Spinal cord (tissue), 10 donors: ENCODE measurements around the gene GCKR. TPM values are rescaled to one million over a fixed set of nuclear protein-coding genes. Genes with fewer than 3 reads are reported as not detected.

Source experiments
- DNase-seq, 6 donors: peaks; one replicate each; pipeline versions ENCODE4 v3.0.0 to v3.0.0-alpha.2; 2013 to 2015; ENCODE audit warnings: low spot score in 6 of 6, low read depth in 4 of 6
- H3K27ac ChIP-seq: one replicate; pipeline ENCODE4 v1.5.1; 2013; ENCODE audit warnings: low read depth, low read length, control low read depth
- H3K27me3 ChIP-seq: one replicate; pipeline ENCODE4 v1.6.1; 2013; ENCODE audit warnings: low read length; ENCODE audit not compliant: control insufficient read depth, insufficient read depth
- H3K36me3 ChIP-seq: one replicate; pipeline ENCODE4 v1.6.1; 2013; ENCODE audit warnings: low read length; ENCODE audit not compliant: control insufficient read depth, insufficient read depth
- H3K4me1 ChIP-seq: one replicate; pipeline ENCODE4 v1.6.1; 2013; ENCODE audit warnings: low read length; ENCODE audit not compliant: control insufficient read depth, insufficient read depth
- H3K4me3 ChIP-seq: one replicate; pipeline ENCODE4 v1.5.1; 2013; ENCODE audit warnings: low read depth, low read length, control low read depth
- H3K9me3 ChIP-seq: one replicate; pipeline ENCODE4 v1.6.1; 2013; ENCODE audit warnings: low read length; ENCODE audit not compliant: control insufficient read depth, insufficient read depth
- WGBS: methylation state at CpG from one replicate; pipeline ENCODE4 v1.1.5; 2013; ENCODE audit warnings: missing lambda C conversion rate; ENCODE audit not compliant: insufficient coverage; 5-methylcytosine and 5-hydroxymethylcytosine counted together
- polyA plus RNA-seq, 2 donors: library from polyadenylated mRNA; unstranded; fragments of 120-200 nt; gene quantifications; one replicate each; pipeline ENCODE4 v1.2.1, GENCODE V29; 2013; ENCODE audit not compliant: insufficient read length in 2 of 2
- total RNA-seq, 2 donors: library from RNA; depleted of rRNA in 1 of 2; stranded (reverse); fragments of 120-200 nt in 1 of 2; fragments of >200 nt in 1 of 2; gene quantifications; one replicate each; pipeline versions ENCODE4 v1.2.3 to v1.2.4, GENCODE V29; 2013 to 2014
- donor health status: healthy.

The GCKR gene
- total and polyA plus RNA-seq, 4 donors, result 0.20 to 2.9 (median 1.2) TPM

- Histone ChIP-seq H3K4me1 (no peaks in the 10 kb centered on the region), H3K4me3 (no peak overlapping the region), H3K36me3 (no peaks in the 10 kb centered on the region), H3K27ac (no peak overlapping the region), H3K27me3 (no peaks in the 10 kb centered on the region), H3K9me3 (no peaks in the 10 kb centered on the region)
- 90% methylated on average over 2 of the region's 4 CpGs for WGBS
- DNase-seq, result no peak
These were observed 5.5 kb downstream of the GCKR start for GRCh38 chr2:27502142-27502541.

- Histone ChIP-seq H3K9me3 (no peaks in the 10 kb centered on the region), H3K27me3 (no peaks in the 10 kb centered on the region), H3K4me3 (no peak overlapping the region), H3K36me3 (no peaks in the 10 kb centered on the region), H3K4me1 (no peaks in the 10 kb centered on the region), H3K27ac (no peak overlapping the region)
- WGBS, result 85% methylated on average over 6 of the region's 6 CpGs
- DNase-seq, result no peak
These were observed 9.9 kb downstream of the GCKR start for GRCh38 chr2:27506587-27506986.

GRCh38 chr2:27507293-27507692 lies 10.7 kb downstream of the GCKR start:
- Histone ChIP-seq H3K36me3 (no peaks in the 10 kb centered on the region), H3K4me3 (no peak overlapping the region), H3K9me3 (no peaks in the 10 kb centered on the region), H3K27me3 (no peaks in the 10 kb centered on the region), H3K27ac (no peak overlapping the region), H3K4me1 (no peaks in the 10 kb centered on the region)
- no peak for DNase-seq
- WGBS, result 70% methylated on average over 3 of the region's 4 CpGs

GRCh38 chr2:27509326-27509725 lies 12.7 kb downstream of the GCKR start:
- no peaks in the 10 kb centered on the region for H3K9me3 ChIP-seq
- no peak overlapping the region for H3K4me3 ChIP-seq
- no peak for DNase-seq
- WGBS, result no CpG with 5 or more reads among the region's 6 CpGs
- no peaks in the 10 kb centered on the region for H3K4me1 ChIP-seq
- no peaks in the 10 kb centered on the region for H3K27me3 ChIP-seq
- H3K36me3 ChIP-seq, result no peaks in the 10 kb centered on the region
- no peak overlapping the region for H3K27ac ChIP-seq

- no peak overlapping the region for H3K27ac ChIP-seq
- H3K9me3 ChIP-seq, result no peaks in the 10 kb centered on the region
- H3K4me3 ChIP-seq, result no peak overlapping the region
- no peak for DNase-seq
- H3K27me3 ChIP-seq, result no peaks in the 10 kb centered on the region
- H3K36me3 ChIP-seq, result no peaks in the 10 kb centered on the region
- no peaks in the 10 kb centered on the region for H3K4me1 ChIP-seq
- WGBS, result 91% methylated on average over 3 of the region's 5 CpGs
These were observed 21.6 kb downstream of the GCKR start for GRCh38 chr2:27518113-27518781.

- Histone ChIP-seq H3K4me3 (no peak overlapping the region), H3K36me3 (no peaks in the 10 kb centered on the region), H3K9me3 (no peaks in the 10 kb centered on the region), H3K27me3 (no peaks in the 10 kb centered on the region), H3K4me1 (no peaks in the 10 kb centered on the region), H3K27ac (no peak overlapping the region)
- DNase-seq, result no peak
- WGBS, result 79% methylated on average over 3 of the region's 4 CpGs
These were observed 22.1 kb downstream of the GCKR start for GRCh38 chr2:27518782-27519113.

- H3K4me1 ChIP-seq, result no peaks in the 10 kb centered on the region
- no peaks in the 10 kb centered on the region for H3K9me3 ChIP-seq
- H3K36me3 ChIP-seq, result no peaks in the 10 kb centered on the region
- H3K4me3 ChIP-seq, result no peak overlapping the region
- DNase-seq, result no peak
- H3K27ac ChIP-seq, result no peak overlapping the region
- no peaks in the 10 kb centered on the region for H3K27me3 ChIP-seq
- 100% methylated on average over 2 of the region's 2 CpGs for WGBS
These were observed 23.7 kb downstream of the GCKR start for GRCh38 chr2:27520316-27520715.

- Histone ChIP-seq H3K4me3 (no peak overlapping the region), H3K27me3 (no peaks in the 10 kb centered on the region), H3K36me3 (no peaks in the 10 kb centered on the region), H3K27ac (no peak overlapping the region), H3K9me3 (no peaks in the 10 kb centered on the region), H3K4me1 (no peaks in the 10 kb centered on the region)
- DNase-seq, result no peak
- 94% methylated on average over 6 of the region's 7 CpGs for WGBS
These were observed 25.8 kb downstream of the GCKR start for GRCh38 chr2:27522400-27522945.

GRCh38 chr2:27527182-27527581 lies 30.5 kb downstream of the GCKR start:
- Histone ChIP-seq H3K4me1 (no peaks in the 10 kb centered on the region), H3K27ac (no peak overlapping the region), H3K9me3 (no peaks in the 10 kb centered on the region), H3K36me3 (no peaks in the 10 kb centered on the region), H3K27me3 (no peaks in the 10 kb centered on the region), H3K4me3 (no peak overlapping the region)
- WGBS, result 70% methylated on average over 2 of the region's 3 CpGs
- DNase-seq, result no peak

- Histone ChIP-seq H3K4me3 (no peak overlapping the region), H3K9me3 (no peaks in the 10 kb centered on the region), H3K27me3 (peaks cover 2% of the 10 kb centered on the region), H3K4me1 (no peaks in the 10 kb centered on the region), H3K27ac (no peak overlapping the region), H3K36me3 (no peaks in the 10 kb centered on the region)
- peak in 2 of 6 donors; percentile 9 to 62 for DNase-seq
- 83% methylated on average over 2 of the region's 2 CpGs for WGBS
These were observed 35.3 kb downstream of the GCKR start for GRCh38 chr2:27531983-27532382.
